ENCODE measurements around the gene TCF7L2.

GRCh38 chr10:113044016-113044755 lies 94.1 kb downstream of the TCF7L2 start:
- no peak for TF ChIP-seq CTCF (IDR thresholded peaks at IDR 0.05)
- TF ChIP-seq POLR2A (IDR thresholded peaks at IDR 0.05), result no peak

Data from body of pancreas (tissue), 4 donors.